GM23248 (cell line): ENCODE measurements around the gene SOX11.

ENCODE experiments used
- EZH2 ChIP-seq: fragments of 200-600 bp; sonication (generic); IDR thresholded peaks from 2 replicates; pipeline ENCODE4 v1.6.1; 2018; ENCODE audit warnings: antibody characterized with exemption, mild to moderate bottlenecking; ENCODE audit not compliant: insufficient read depth, poor library complexity, severe bottlenecking
- EZH2phosphoT487 ChIP-seq: fragments of 200-600 bp; sonication (generic); IDR thresholded peaks from 2 replicates; pipeline ENCODE4 v1.6.1; 2018; ENCODE audit warnings: antibody characterized with exemption, moderate library complexity, mild to moderate bottlenecking, low read depth; ENCODE audit not compliant: insufficient read depth

GRCh38 chr2:5692561-5693286 lies 540 bp downstream of the SOX11 start:
- TF ChIP-seq EZH2phosphoT487 (no peak), EZH2 (peak; percentile 92)
